K562 (cell line): ENCODE data around the gene DNAH10. TPM values are rescaled to one million over a fixed set of nuclear protein-coding genes. Genes with fewer than 3 reads are reported as not detected.

Experiments
- ATAC-seq: fragments of 200-7000 bp; cut with Tn5 transposase; 3 replicates; pipeline ENCODE4 v1.9.1; 2020; ENCODE audit warnings: moderate library complexity
- BruUV-seq: library from RNA; stranded (reverse); fragments of 400-500 nt; replicated peaks from 2 replicates; lab custom pipeline; 2021; lab: Mats Ljungman, UMichigan
- CTCF ChIA-PET: fragments of 300-600 bp; formaldehyde crosslinking; extraction: SDS; loops from one replicate; lab custom pipeline; 2021; ENCODE audit warnings: low intra/inter-chr PET ratio; lab: Yijun Ruan, JAX
- POLR2A ChIA-PET: fragments of 300-600, 350-650 bp; sonication (Branson Sonifier 250); formaldehyde crosslinking; extraction: SDS; loops from one replicate; lab custom pipeline; 2021; ENCODE audit warnings: antibody characterized with exemption, inconsistent platforms; lab: Yijun Ruan, JAX
- DNase-seq, 4 experiments: peaks; one replicate each; pipeline versions ENCODE4 v3.0.0 to v3.0.0-alpha.2; 2011 to 2018; ENCODE audit warnings: low spot score in 3 of 4, mixed read lengths in 3 of 4; ENCODE audit errors: extremely low read depth in 1 of 4
- FAIRE-seq: peaks from 2 replicates; lab custom pipeline; 2011; peaks lifted over from hg19 to GRCh38; lab: Jason Lieb, UNC
- H2AFZ ChIP-seq: 2 replicates; pipeline ENCODE4 v1.6.0; 2011; ENCODE audit warnings: low read depth, low read length, control low read depth, inconsistent platforms
- H3K27ac ChIP-seq: fragments of 200-600 bp; 3 replicates; pipeline ENCODE4 v1.8.0; 2011; ENCODE audit warnings: low read depth, mild to moderate bottlenecking, control low read depth, inconsistent platforms, low read length, moderate library complexity, mixed read lengths; ENCODE audit errors: extremely low read depth
- H3K27me3 ChIP-seq, 2 experiments: fragments of 300-600 bp in 1 of 2; 2 replicates in 1 of 2; 3 replicates in 1 of 2; pipeline versions ENCODE4 v1.6.0 to v1.8.0; 2011; ENCODE audit warnings: inconsistent platforms in 2 of 2, low read length in 2 of 2, mild to moderate bottlenecking in 1 of 2, mixed read lengths in 1 of 2, moderate library complexity in 1 of 2; ENCODE audit not compliant: control insufficient read depth in 2 of 2, insufficient read depth in 2 of 2
- H3K36me3 ChIP-seq: fragments of 300-600 bp; 3 replicates; pipeline ENCODE4 v1.8.0; 2011; ENCODE audit warnings: mild to moderate bottlenecking, low read length, inconsistent platforms; ENCODE audit not compliant: control insufficient read depth, insufficient read depth
- H3K4me1 ChIP-seq, 2 experiments: fragments of 200-600 bp in 1 of 2; replicated peaks in 1 of 2; 2 replicates in 1 of 2; 3 replicates in 1 of 2; pipeline versions ENCODE4 v1.5.1 to v1.8.0; 2011; ENCODE audit warnings: inconsistent platforms in 2 of 2, low read length in 2 of 2, mild to moderate bottlenecking in 1 of 2, mixed read lengths in 1 of 2, moderate library complexity in 1 of 2; ENCODE audit not compliant: control insufficient read depth in 2 of 2, insufficient read depth in 2 of 2
- H3K4me2 ChIP-seq: 2 replicates; pipeline ENCODE4 v1.6.1; 2011; ENCODE audit warnings: low read length, control low read depth, inconsistent platforms, mixed read lengths; ENCODE audit not compliant: insufficient read depth
- H3K4me3 ChIP-seq: fragments of 200-600 bp; sonication (generic), shearing (Covaris generic); 2 replicates; pipeline ENCODE4 v1.5.1; 2016; ENCODE audit warnings: control low read depth, inconsistent platforms
- H3K79me2 ChIP-seq: fragments of 200-600 bp; 3 replicates; pipeline ENCODE4 v1.8.0; 2011; ENCODE audit warnings: low read length, inconsistent platforms; ENCODE audit not compliant: control insufficient read depth, insufficient read depth
- H3K9ac ChIP-seq, 2 experiments: 2 replicates each; pipeline versions ENCODE4 v1.6.0 to v1.6.1; 2011; ENCODE audit warnings: low read depth in 2 of 2, low read length in 2 of 2, control low read depth in 1 of 2, inconsistent platforms in 1 of 2, mild to moderate bottlenecking in 1 of 2, mixed read lengths in 1 of 2; ENCODE audit not compliant: insufficient read depth in 1 of 2
- H3K9me1 ChIP-seq: one replicate; pipeline ENCODE4 v1.6.0; 2011; ENCODE audit warnings: inconsistent platforms, mild to moderate bottlenecking, low read length, moderate library complexity; ENCODE audit not compliant: control insufficient read depth, insufficient read depth
- H3K9me3 ChIP-seq: replicated peaks from 2 replicates; pipeline ENCODE4 v1.5.1; 2011; ENCODE audit warnings: low read depth, low read length, inconsistent platforms; ENCODE audit not compliant: control insufficient read depth, insufficient read depth
- H4K20me1 ChIP-seq: replicated peaks from 2 replicates; pipeline ENCODE4 v1.6.1; 2011; ENCODE audit warnings: low read length, inconsistent platforms, mixed read lengths; ENCODE audit not compliant: control insufficient read depth, insufficient read depth
- CBFA2T3 ChIP-seq: fragments of 450-650 bp; IDR thresholded peaks from 2 replicates; pipeline ENCODE4 v1.6.1; 2017
- HOMEZ ChIP-seq: fragments of 250-450 bp; sonication (Bioruptor Pico); IDR thresholded peaks from 2 replicates; pipeline ENCODE4 v1.4.0; 2020; ENCODE audit warnings: mild to moderate bottlenecking, moderate library complexity
- TFE3 ChIP-seq: fragments of 450-650 bp; formaldehyde crosslinking; IDR thresholded peaks from 2 replicates; pipeline ENCODE4 v1.4.0; 2020; ENCODE audit warnings: mild to moderate bottlenecking, mixed read lengths
- ZNF121 ChIP-seq: sonication (generic); formaldehyde crosslinking; conservative IDR thresholded peaks from 2 replicates; pipeline ENCODE4 v1.8.0; 2022; ENCODE audit warnings: missing genetic modification reagents
- ZNF436 ChIP-seq: fragments of 250-450, 450-650 bp; sonication (Bioruptor Pico); formaldehyde crosslinking; IDR thresholded peaks from 2 replicates; pipeline ENCODE4 v1.7.0; 2020; ENCODE audit warnings: mild to moderate bottlenecking
- ZNF740 ChIP-seq, 3 experiments: fragments of 200-800 bp in 1 of 3; sonication (Bioruptor generic) in 1 of 3; sonication (generic) in 1 of 3; formaldehyde crosslinking in 1 of 3; IDR thresholded peaks; 2 replicates each; pipeline versions ENCODE4 v1.6.1 to v1.8.0; 2016 to 2022; ENCODE audit warnings: mild to moderate bottlenecking in 2 of 3, missing compliant biosample characterization in 2 of 3, missing genetic modification characterization in 2 of 3, missing genetic modification reagents in 1 of 3
- WGBS: fragments of 100-300 bp; shearing (Covaris generic); methylation state at CpG from one replicate; pipeline ENCODE4 v1.1.6; 2016; ENCODE audit warnings: low coverage, mixed read lengths; ENCODE audit not compliant: insufficient coverage; ENCODE audit errors: missing lambda C conversion rate; 5-methylcytosine and 5-hydroxymethylcytosine counted together
- in situ Hi-C: fragments of 300-500 bp; cut with MboI; formaldehyde crosslinking; loops from 4 replicates; pipeline ENCODE4 v1.15.0; 2018; ENCODE audit warnings: inconsistent platforms, mixed read lengths
- intact Hi-C: fragments of 100-400 bp; cut with micrococcal nuclease; formaldehyde crosslinking; loops from 2 replicates; pipeline ENCODE4 v1.14.2; 2022
- polyA plus RNA-seq, 8 experiments: library from polyadenylated mRNA; depleted of rRNA in 4 of 8; stranded (reverse) in 5 of 8; unstranded in 3 of 8; fragments of >200 nt; fragmentation: Nextera tagmentation in 2 of 8; fragmentation: Illumina TruSeq in 1 of 8; extraction: Ambion mirVana in 2 of 8; extraction: Trizol in 1 of 8; gene quantifications; 2 replicates each; pipeline versions ENCODE4 v1.2.1 to v1.2.3, GENCODE V29; 2011 to 2014; ENCODE audit warnings: inconsistent platforms in 1 of 8, missing spikeins in 1 of 8
- total RNA-seq, 7 experiments: library from RNA; depleted of rRNA in 6 of 7; stranded (reverse); fragments of >200 nt in 6 of 7; fragmentation: Illumina TruSeq in 2 of 7; extraction: Trizol in 2 of 7; gene quantifications; 2 replicates each; pipeline versions ENCODE4 v1.2.1 to v1.2.3, GENCODE V29; 2011 to 2021; ENCODE audit warnings: low replicate concordance in 1 of 7

The DNAH10 gene
- total and polyA plus RNA-seq, 9 of the 15 experiments (the other 6 are each of a cell fraction or from before 2014, with no cell fraction given) = 0.01 to 0.06 (median 0.04) TPM; not detected in 1

GRCh38 chr12:123726962-123727361 is 35.1 kb upstream of the DNAH10 start:
- H3K4me2 ChIP-seq = no peak overlapping the region
- H2AFZ ChIP-seq = no peak overlapping the region
- no peak overlapping the region for H3K27ac ChIP-seq
- H3K9me1 ChIP-seq = no peaks in the 10 kb centered on the region
- 43% methylated on average over 1 of the region's 2 CpGs for WGBS
- H3K9ac ChIP-seq = no peak overlapping the region
- H3K9me3 ChIP-seq = no peaks in the 10 kb centered on the region
- in situ Hi-C loops = no loop called here
- no peak overlapping the region for H3K4me3 ChIP-seq
- no peak for TF ChIP-seq HOMEZ (CRISPR knock-in tag)
- TF ChIP-seq ZNF121 (CRISPR knock-in tag) = no peak
- TF ChIP-seq CBFA2T3 = 0 out of 2 replicates have a peak, but pooled peaks have one; percentile 10
- no peak for TF ChIP-seq ZNF436 (CRISPR knock-in tag)
- TF ChIP-seq, all 486 proteins: peak for 1
- peaks cover 88% of the 10 kb centered on the region for H3K36me3 ChIP-seq
- FAIRE-seq (no peak), DNase-seq (peak in 2 of 4 experiments; percentile 38 to 43), ATAC-seq (peak; percentile 61)
- 0 out of 3 replicates have a peak, but pooled peaks cover under 1% of the 10 kb centered on the region for H3K79me2 ChIP-seq
- intact Hi-C loops = no loop called here
- ChIA-PET POLR2A (no interaction called here), CTCF (no interaction called here)
- no peaks in the 10 kb centered on the region for H3K4me1 ChIP-seq
- no TSS peak for BruUV-seq
- H3K27me3 ChIP-seq = no peaks in the 10 kb centered on the region
- no peaks in the 10 kb centered on the region for H4K20me1 ChIP-seq

GRCh38 chr12:123727878-123728277 is 34.2 kb upstream of the DNAH10 start:
- intact Hi-C loops = no loop called here
- Histone ChIP-seq H3K79me2 (no peaks in the 10 kb centered on the region), H3K4me1 (no peaks in the 10 kb centered on the region), H3K9me1 (no peaks in the 10 kb centered on the region), H2AFZ (no peak overlapping the region), H3K9me3 (no peaks in the 10 kb centered on the region), H3K36me3 (peaks cover 87% of the 10 kb centered on the region), H3K4me2 (no peak overlapping the region), H4K20me1 (no peaks in the 10 kb centered on the region), H3K27ac (no peak overlapping the region), H3K27me3 (no peaks in the 10 kb centered on the region), H3K9ac (no peak overlapping the region), H3K4me3 (no peak overlapping the region)
- DNase-seq (no peak), ATAC-seq (no peak), FAIRE-seq (peak; percentile 42)
- ChIA-PET CTCF (no interaction called here), POLR2A (no interaction called here)
- in situ Hi-C loops = no loop called here
- no TSS peak for BruUV-seq
- 61% methylated on average over 3 of the region's 3 CpGs for WGBS
- TF ChIP-seq ZNF740 (CRISPR knock-in tag; IDR thresholded peaks at IDR 0.05) = no peak
- no peak for TF ChIP-seq ZNF740 (tag; IDR thresholded peaks at IDR 0.05)
- TF ChIP-seq TFE3 (CRISPR knock-in tag) = peak; percentile 71
